Measurements from ENCODE around the gene HAGH. TPM values are rescaled to one million over a fixed set of nuclear protein-coding genes. Genes with fewer than 3 reads are reported as not detected.

HAGH gene
- total RNA-seq, 1 donor from 2014 or later = 35.9 TPM

- FAIRE-seq (no peak), DNase-seq (ENCODE audit: low read depth) (no peak)
- no peaks in the 10 kb centered on the region for H3K27me3 ChIP-seq (ENCODE audit: insufficient read depth, low read length)
- H3K79me2 ChIP-seq (ENCODE audit: insufficient read depth, low read length) = no peaks in the 10 kb centered on the region
- H3K36me3 ChIP-seq (ENCODE audit: insufficient read depth, low read length) = no peaks in the 10 kb centered on the region
- H3K27ac ChIP-seq (ENCODE audit: low read depth, low read length) = no peak overlapping the region
- H2AFZ ChIP-seq (ENCODE audit: low read depth, low read length) = no peak overlapping the region
- no peak overlapping the region for H3K27ac Mint-ChIP-seq (ENCODE audit: unreplicated experiment)
- H3K9ac ChIP-seq (ENCODE audit: low read length) = no peak overlapping the region
- H3K4me1 Mint-ChIP-seq (ENCODE audit: low read depth, unreplicated experiment) = no peaks in the 10 kb centered on the region
- TF ChIP-seq CTCF (IDR thresholded peaks at IDR 0.05; ENCODE audit: insufficient read depth, low read depth, low read length) (no peak), EZH2 (IDR thresholded peaks at IDR 0.05; ENCODE audit: insufficient read depth, low read length) (no peak)
- no peak overlapping the region for H3K4me3 Mint-ChIP-seq (ENCODE audit: unreplicated experiment)
- peaks cover 3% of the 10 kb centered on the region for H3K4me1 ChIP-seq (ENCODE audit: insufficient read depth, low read length)
- no peaks in the 10 kb centered on the region for H3K9me3 ChIP-seq (ENCODE audit: insufficient read depth, low read depth, low read length)
- peaks cover 13% of the 10 kb centered on the region for H3K36me3 Mint-ChIP-seq (ENCODE audit: low read depth, unreplicated experiment)
- no peak overlapping the region for H3K4me3 ChIP-seq (ENCODE audit: insufficient read depth, low read depth, low read length)
- no peaks in the 10 kb centered on the region for H3K9me3 Mint-ChIP-seq (ENCODE audit: unreplicated experiment)
- H4K20me1 ChIP-seq (ENCODE audit: insufficient read depth, low read length) = peaks cover 3% of the 10 kb centered on the region
- H3K4me2 ChIP-seq (ENCODE audit: low read length) = no peak overlapping the region
- no peaks in the 10 kb centered on the region for H3K27me3 Mint-ChIP-seq (ENCODE audit: low read depth, unreplicated experiment)
Measured at GRCh38 chr16:1817276-1817589, 9.4 kb downstream of the HAGH start.

GRCh38 chr16:1816396-1817275 is 10.0 kb downstream of the HAGH start:
- no peaks in the 10 kb centered on the region for H3K9me3 Mint-ChIP-seq (ENCODE audit: unreplicated experiment)

More at GRCh38 chr16:1816396-1817275, 10.0 kb downstream of the HAGH start:
- H3K4me2 ChIP-seq (ENCODE audit: low read length) = no peak overlapping the region
- FAIRE-seq = no peak
- no peak for DNase-seq (ENCODE audit: low read depth)
- H3K27me3 Mint-ChIP-seq (ENCODE audit: low read depth, unreplicated experiment) = no peaks in the 10 kb centered on the region
- no peak overlapping the region for H3K27ac Mint-ChIP-seq (ENCODE audit: unreplicated experiment)
- no peak for TF ChIP-seq CTCF (IDR thresholded peaks at IDR 0.05; ENCODE audit: insufficient read depth, low read depth, low read length)
- TF ChIP-seq EZH2 (IDR thresholded peaks at IDR 0.05; ENCODE audit: insufficient read depth, low read length) = no peak
- no peaks in the 10 kb centered on the region for H3K4me1 Mint-ChIP-seq (ENCODE audit: low read depth, unreplicated experiment)
- no peak overlapping the region for H3K27ac ChIP-seq (ENCODE audit: low read depth, low read length)
- peaks cover 3% of the 10 kb centered on the region for H3K4me1 ChIP-seq (ENCODE audit: insufficient read depth, low read length)
- H3K4me3 Mint-ChIP-seq (ENCODE audit: unreplicated experiment) = no peak overlapping the region
- H3K27me3 ChIP-seq (ENCODE audit: insufficient read depth, low read length) = no peaks in the 10 kb centered on the region
- H3K79me2 ChIP-seq (ENCODE audit: insufficient read depth, low read length) = no peaks in the 10 kb centered on the region
- no peak overlapping the region for H3K9ac ChIP-seq (ENCODE audit: low read length)
- H4K20me1 ChIP-seq (ENCODE audit: insufficient read depth, low read length) = peaks cover 3% of the 10 kb centered on the region
- no peaks in the 10 kb centered on the region for H3K9me3 ChIP-seq (ENCODE audit: insufficient read depth, low read depth, low read length)
- H2AFZ ChIP-seq (ENCODE audit: low read depth, low read length) = no peak overlapping the region
- H3K36me3 ChIP-seq (ENCODE audit: insufficient read depth, low read length) = no peaks in the 10 kb centered on the region
- no peak overlapping the region for H3K4me3 ChIP-seq (ENCODE audit: insufficient read depth, low read depth, low read length)
- H3K36me3 Mint-ChIP-seq (ENCODE audit: low read depth, unreplicated experiment) = peaks cover 13% of the 10 kb centered on the region
